DOHH2 (cell line): ENCODE results near the gene GRM5.

ENCODE experiments used
- EZH2phosphoT487 ChIP-seq: fragments of 200-600 bp; sonication (generic); IDR thresholded peaks from 2 replicates; pipeline ENCODE4 v1.6.1; 2017; ENCODE audit warnings: borderline replicate concordance, mild to moderate bottlenecking, antibody characterized with exemption, low read length, moderate library complexity, mixed read lengths
- TF ChIP-seq, protein P1 (sequence below): fragments of 200-600 bp; sonication (generic); IDR thresholded peaks from one replicate; pipeline ENCODE4 v1.5.1; 2014; ENCODE audit warnings: antibody characterized with exemption, mild to moderate bottlenecking, low read depth, low read length; ENCODE audit not compliant: poor library complexity, severe bottlenecking

GRCh38 chr11:88813233-88813915 lies 252.4 kb downstream of the GRM5 start:
- TF ChIP-seq, protein P1, sequence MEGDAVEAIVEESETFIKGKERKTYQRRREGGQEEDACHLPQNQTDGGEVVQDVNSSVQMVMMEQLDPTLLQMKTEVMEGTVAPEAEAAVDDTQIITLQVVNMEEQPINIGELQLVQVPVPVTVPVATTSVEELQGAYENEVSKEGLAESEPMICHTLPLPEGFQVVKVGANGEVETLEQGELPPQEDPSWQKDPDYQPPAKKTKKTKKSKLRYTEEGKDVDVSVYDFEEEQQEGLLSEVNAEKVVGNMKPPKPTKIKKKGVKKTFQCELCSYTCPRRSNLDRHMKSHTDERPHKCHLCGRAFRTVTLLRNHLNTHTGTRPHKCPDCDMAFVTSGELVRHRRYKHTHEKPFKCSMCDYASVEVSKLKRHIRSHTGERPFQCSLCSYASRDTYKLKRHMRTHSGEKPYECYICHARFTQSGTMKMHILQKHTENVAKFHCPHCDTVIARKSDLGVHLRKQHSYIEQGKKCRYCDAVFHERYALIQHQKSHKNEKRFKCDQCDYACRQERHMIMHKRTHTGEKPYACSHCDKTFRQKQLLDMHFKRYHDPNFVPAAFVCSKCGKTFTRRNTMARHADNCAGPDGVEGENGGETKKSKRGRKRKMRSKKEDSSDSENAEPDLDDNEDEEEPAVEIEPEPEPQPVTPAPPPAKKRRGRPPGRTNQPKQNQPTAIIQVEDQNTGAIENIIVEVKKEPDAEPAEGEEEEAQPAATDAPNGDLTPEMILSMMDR: no peak
- no peak for TF ChIP-seq EZH2phosphoT487
